Mesenchymal stem cell (in vitro differentiated cells and primary cell): ENCODE measurements around the gene CASKIN1.

Experiments used
- DNase-seq: peaks from one replicate; pipeline ENCODE4 v3.0.0-alpha.2; 2013
- H2AFZ ChIP-seq: one replicate; pipeline ENCODE4 v1.6.1; 2013; ENCODE audit warnings: low read depth, mild to moderate bottlenecking, control low read depth, inconsistent platforms, low read length, moderate library complexity
- H2AK5ac ChIP-seq: 2 replicates; pipeline ENCODE4 v1.6.1; 2013; ENCODE audit warnings: low read length, moderate library complexity, mild to moderate bottlenecking, inconsistent platforms; ENCODE audit not compliant: severe bottlenecking
- H2BK120ac ChIP-seq: one replicate; pipeline ENCODE4 v1.6.1; 2013; ENCODE audit warnings: low read depth, mild to moderate bottlenecking, inconsistent platforms, low read length, moderate library complexity
- H2BK12ac ChIP-seq, 2 experiments: one replicate each; pipeline ENCODE4 v1.6.1; 2013; ENCODE audit warnings: inconsistent platforms in 2 of 2, low read length in 2 of 2, mild to moderate bottlenecking in 2 of 2, moderate library complexity in 2 of 2, control low read depth in 1 of 2
- H2BK15ac ChIP-seq: one replicate; pipeline ENCODE4 v1.6.1; 2013; ENCODE audit warnings: mild to moderate bottlenecking, low read depth, inconsistent platforms; ENCODE audit not compliant: poor library complexity, severe bottlenecking
- H2BK5ac ChIP-seq: 2 replicates; pipeline ENCODE4 v1.6.1; 2013; ENCODE audit warnings: low read depth, mild to moderate bottlenecking, low read length, control low read depth, inconsistent platforms; ENCODE audit not compliant: poor library complexity, severe bottlenecking
- H3K14ac ChIP-seq, 2 experiments: one replicate each; pipeline ENCODE4 v1.6.1; 2013; ENCODE audit warnings: inconsistent platforms in 2 of 2, low read length in 2 of 2, control low read depth in 1 of 2, mild to moderate bottlenecking in 1 of 2, moderate library complexity in 1 of 2
- H3K18ac ChIP-seq, 2 experiments: one replicate each; pipeline ENCODE4 v1.6.1; 2013; ENCODE audit warnings: inconsistent platforms in 2 of 2, low read length in 2 of 2, control low read depth in 1 of 2, low read depth in 1 of 2, mild to moderate bottlenecking in 1 of 2
- H3K23ac ChIP-seq, 2 experiments: one replicate each; pipeline ENCODE4 v1.6.1; 2013; ENCODE audit warnings: inconsistent platforms in 2 of 2, low read length in 2 of 2, mild to moderate bottlenecking in 2 of 2, moderate library complexity in 2 of 2, control low read depth in 1 of 2
- H3K27ac ChIP-seq: 2 replicates; pipeline ENCODE4 v1.5.1; 2013; ENCODE audit warnings: mild to moderate bottlenecking, moderate library complexity, low read length, control low read depth, inconsistent platforms; ENCODE audit not compliant: poor library complexity, severe bottlenecking
- H3K27me3 ChIP-seq, 2 experiments: 2 replicates each; pipeline versions ENCODE4 v1.6.1 to v1.7.0; 2013; ENCODE audit warnings: low read length in 2 of 2, mild to moderate bottlenecking in 2 of 2, moderate library complexity in 2 of 2, control low read depth in 1 of 2, inconsistent platforms in 1 of 2; ENCODE audit not compliant: control insufficient read depth in 1 of 2, insufficient read depth in 1 of 2
- H3K36me3 ChIP-seq, 2 experiments: 2 replicates each; pipeline versions ENCODE4 v1.6.1 to v1.7.0; 2013; ENCODE audit warnings: low read length in 2 of 2, control low read depth in 1 of 2, inconsistent platforms in 1 of 2, low read depth in 1 of 2, mild to moderate bottlenecking in 1 of 2; ENCODE audit not compliant: insufficient read depth in 2 of 2, control insufficient read depth in 1 of 2
- H3K4ac ChIP-seq, 2 experiments: one replicate each; pipeline ENCODE4 v1.6.1; 2013; ENCODE audit warnings: inconsistent platforms in 2 of 2, low read length in 2 of 2, mild to moderate bottlenecking in 2 of 2, moderate library complexity in 2 of 2, control low read depth in 1 of 2, low read depth in 1 of 2
- H3K4me1 ChIP-seq: 2 replicates; pipeline ENCODE4 v1.6.1; 2013; ENCODE audit warnings: low read depth, low read length, control low read depth; ENCODE audit not compliant: control insufficient read depth, insufficient read depth
- H3K4me2 ChIP-seq: 2 replicates; pipeline ENCODE4 v1.6.1; 2013; ENCODE audit warnings: low read length, mild to moderate bottlenecking, inconsistent platforms; ENCODE audit not compliant: poor library complexity, severe bottlenecking
- H3K4me3 ChIP-seq, 2 experiments: 2 replicates each; pipeline versions ENCODE4 v1.5.1 to v1.7.0; 2013; ENCODE audit warnings: low read length in 2 of 2, mild to moderate bottlenecking in 2 of 2, control low read depth in 1 of 2, low read depth in 1 of 2; ENCODE audit not compliant: insufficient read depth in 1 of 2
- H3K79me1 ChIP-seq: replicated peaks from 2 replicates; pipeline ENCODE4 v1.6.1; 2013; ENCODE audit warnings: mild to moderate bottlenecking, control low read depth, low read length, inconsistent platforms; ENCODE audit not compliant: poor library complexity, severe bottlenecking
- H3K9ac ChIP-seq: 2 replicates; pipeline ENCODE4 v1.7.0; 2013; ENCODE audit warnings: mild to moderate bottlenecking, low read length, moderate library complexity
- H3K9me3 ChIP-seq: 2 replicates; pipeline ENCODE4 v1.7.0; 2013; ENCODE audit warnings: mild to moderate bottlenecking, low read length; ENCODE audit not compliant: control insufficient read depth
- H4K8ac ChIP-seq: one replicate; pipeline ENCODE4 v1.6.1; 2013; ENCODE audit warnings: inconsistent platforms, mild to moderate bottlenecking, low read length, moderate library complexity
- H4K91ac ChIP-seq: one replicate; pipeline ENCODE4 v1.6.1; 2013; ENCODE audit warnings: mild to moderate bottlenecking, low read length, inconsistent platforms
- WGBS: methylation state at CpG from one replicate; pipeline ENCODE4 v1.1.7; 2013; ENCODE audit warnings: mixed read lengths; 5-methylcytosine and 5-hydroxymethylcytosine counted together

CASKIN1 gene

GRCh38 chr16:2165861-2166260, 30.5 kb downstream of the CASKIN1 start:
- H3K36me3 ChIP-seq, result peaks cover 41 to 77% of the 10 kb centered on the region in 2 experiments
- no peak overlapping the region for H3K4me3 ChIP-seq
- 97% methylated on average over 12 of the region's 12 CpGs for WGBS
- no peak overlapping the region for H2AFZ ChIP-seq
- H3K18ac ChIP-seq, result no peak overlapping the region
- no peak overlapping the region for H2BK120ac ChIP-seq
- no peak overlapping the region for H3K9ac ChIP-seq
- peaks cover 44% of the 10 kb centered on the region for H3K79me1 ChIP-seq
- H3K27ac ChIP-seq, result no peak overlapping the region
- H4K8ac ChIP-seq, result no peak overlapping the region
- no peak overlapping the region for H4K91ac ChIP-seq
- H2BK15ac ChIP-seq, result no peak overlapping the region
- H3K9me3 ChIP-seq, result no peaks in the 10 kb centered on the region
- no peak overlapping the region for H2BK5ac ChIP-seq
- no peak for DNase-seq
- no peaks in the 10 kb centered on the region for H3K27me3 ChIP-seq
- no peak overlapping the region for H3K23ac ChIP-seq
- no peak overlapping the region for H3K4me2 ChIP-seq
- H3K4ac ChIP-seq, result no peak overlapping the region
- no peak overlapping the region for H2AK5ac ChIP-seq
- H2BK12ac ChIP-seq, result no peak overlapping the region
- no peak overlapping the region for H3K14ac ChIP-seq
- peaks cover 41% of the 10 kb centered on the region for H3K4me1 ChIP-seq

- H3K36me3 ChIP-seq, result peaks cover 27 to 64% of the 10 kb centered on the region in 2 experiments
- H3K4me2 ChIP-seq, result no peak overlapping the region
- H3K9ac ChIP-seq, result no peak overlapping the region
- 97% methylated on average over 26 of the region's 26 CpGs for WGBS
- no peaks in the 10 kb centered on the region for H3K27me3 ChIP-seq
- H4K91ac ChIP-seq, result peak overlapping the region; percentile 19
- no peaks in the 10 kb centered on the region for H3K9me3 ChIP-seq
- H4K8ac ChIP-seq, result no peak overlapping the region
- no peak overlapping the region for H3K4ac ChIP-seq
- H2BK5ac ChIP-seq, result no peak overlapping the region
- no peak overlapping the region for H2BK15ac ChIP-seq
- H2BK120ac ChIP-seq, result no peak overlapping the region
- no peak overlapping the region for H3K4me3 ChIP-seq
- DNase-seq, result no peak
- no peak overlapping the region for H3K18ac ChIP-seq
- peaks cover 61% of the 10 kb centered on the region for H3K4me1 ChIP-seq
- no peak overlapping the region for H3K23ac ChIP-seq
- H3K79me1 ChIP-seq, result peaks cover 24% of the 10 kb centered on the region
- H2AK5ac ChIP-seq, result no peak overlapping the region
- H2BK12ac ChIP-seq, result no peak overlapping the region
- no peak overlapping the region for H2AFZ ChIP-seq
- H3K14ac ChIP-seq, result no peak overlapping the region
- H3K27ac ChIP-seq, result peak overlapping the region; percentile 50
Observed at GRCh38 chr16:2163211-2163881, 33.1 kb downstream of the CASKIN1 start.

- Histone ChIP-seq H3K79me1 (peaks cover 17% of the 10 kb centered on the region), H3K14ac (no peak overlapping the region), H2BK120ac (no peak overlapping the region), H3K9ac (no peak overlapping the region), H2BK5ac (no peak overlapping the region), H3K23ac (no peak overlapping the region), H3K4me3 (no peak overlapping the region), H3K4me1 (peaks cover 64% of the 10 kb centered on the region), H2BK12ac (no peak overlapping the region), H3K27me3 (no peaks in the 10 kb centered on the region), H2AK5ac (no peak overlapping the region), H3K36me3 (peaks cover 24 to 64% of the 10 kb centered on the region in 2 experiments), H3K18ac (no peak overlapping the region), H2AFZ (no peak overlapping the region), H3K27ac (peak overlapping the region; percentile 50), H3K4me2 (no peak overlapping the region), H4K91ac (no peak overlapping the region), H2BK15ac (no peak overlapping the region), H4K8ac (no peak overlapping the region), H3K9me3 (no peaks in the 10 kb centered on the region), H3K4ac (no peak overlapping the region)
- WGBS, result 96% methylated on average over 13 of the region's 13 CpGs
- no peak for DNase-seq
Observed at GRCh38 chr16:2162676-2163118, 33.7 kb downstream of the CASKIN1 start.

- Histone ChIP-seq H3K27me3 (no peaks in the 10 kb centered on the region), H4K8ac (no peak overlapping the region), H3K14ac (no peak overlapping the region), H2BK15ac (no peak overlapping the region), H3K27ac (peak overlapping the region; percentile 76), H3K9ac (peak overlapping the region; percentile 49), H2BK12ac (no peak overlapping the region), H3K18ac (no peak overlapping the region), H2BK120ac (no peak overlapping the region), H3K4me3 (no peak overlapping the region), H3K4ac (no peak overlapping the region), H2BK5ac (no peak overlapping the region), H2AFZ (no peak overlapping the region), H3K4me1 (peaks cover 72% of the 10 kb centered on the region), H3K9me3 (no peaks in the 10 kb centered on the region), H3K36me3 (peaks cover 16 to 60% of the 10 kb centered on the region in 2 experiments), H3K23ac (no peak overlapping the region), H4K91ac (no peak overlapping the region), H2AK5ac (peak overlapping the region; percentile 86), H3K4me2 (no peak overlapping the region), H3K79me1 (peaks cover 9% of the 10 kb centered on the region)
- 98% methylated on average over 10 of the region's 10 CpGs for WGBS
- DNase-seq, result no peak
Observed at GRCh38 chr16:2161911-2162310, 34.5 kb downstream of the CASKIN1 start.
